Calu3 (cell line): ENCODE data around the gene PLEKHM3. TPM values are rescaled to one million over a fixed set of nuclear protein-coding genes. Genes with fewer than 3 reads are reported as not detected.

Source experiments
- BruUV-seq: library from RNA; stranded (reverse); fragments of 400-500 nt; replicated peaks from 2 replicates; lab custom pipeline; 2021; lab: Mats Ljungman, UMichigan
- CTCF ChIA-PET: fragments of 300-600 bp; sonication (Branson Sonifier 250); formaldehyde crosslinking; loops from one replicate; lab custom pipeline; 2022; ENCODE audit warnings: antibody characterized with exemption; lab: Charles Lee
- DNase-seq: peaks from one replicate; pipeline ENCODE4 v3.0.0; 2022
- H3K27ac Mint-ChIP-seq: one replicate; pipeline ENCODE4 v1.8.0; 2022; ENCODE audit warnings: mixed read lengths; ENCODE audit not compliant: unreplicated experiment
- H3K27me3 Mint-ChIP-seq: one replicate; pipeline ENCODE4 v1.8.0; 2022; ENCODE audit warnings: mixed read lengths; ENCODE audit not compliant: unreplicated experiment
- H3K36me3 Mint-ChIP-seq: one replicate; pipeline ENCODE4 v1.8.0; 2022; ENCODE audit warnings: mild to moderate bottlenecking, moderate library complexity, mixed read lengths; ENCODE audit not compliant: insufficient read depth, unreplicated experiment
- H3K4me1 Mint-ChIP-seq: one replicate; pipeline ENCODE4 v1.8.0; 2022; ENCODE audit warnings: mild to moderate bottlenecking, low read depth, mixed read lengths; ENCODE audit not compliant: unreplicated experiment
- H3K4me3 Mint-ChIP-seq: one replicate; pipeline ENCODE4 v1.8.0; 2022; ENCODE audit warnings: mild to moderate bottlenecking, low read depth, moderate library complexity, mixed read lengths; ENCODE audit not compliant: unreplicated experiment
- H3K9me3 Mint-ChIP-seq: one replicate; pipeline ENCODE4 v1.8.0; 2022; ENCODE audit warnings: low read depth, mixed read lengths; ENCODE audit not compliant: unreplicated experiment
- intact Hi-C: fragments of 100-400 bp; cut with micrococcal nuclease; formaldehyde crosslinking; loops from one replicate; pipeline ENCODE4 v1.10.0; 2022; ENCODE audit not compliant: unreplicated experiment
- total RNA-seq: library from RNA; stranded (reverse); gene quantifications from 2 replicates; pipeline ENCODE4 v1.2.3, GENCODE V29; 2022
- TF ChIP-seq, protein P1 (sequence below): fragments of 200-600 bp; IDR thresholded peaks from one replicate; pipeline ENCODE4 v1.8.0; 2022; ENCODE audit warnings: antibody characterized with exemption; ENCODE audit not compliant: unreplicated experiment

Gene PLEKHM3
- total RNA-seq, 1 experiment from 2014 or later = 8.0 TPM

DNA sequence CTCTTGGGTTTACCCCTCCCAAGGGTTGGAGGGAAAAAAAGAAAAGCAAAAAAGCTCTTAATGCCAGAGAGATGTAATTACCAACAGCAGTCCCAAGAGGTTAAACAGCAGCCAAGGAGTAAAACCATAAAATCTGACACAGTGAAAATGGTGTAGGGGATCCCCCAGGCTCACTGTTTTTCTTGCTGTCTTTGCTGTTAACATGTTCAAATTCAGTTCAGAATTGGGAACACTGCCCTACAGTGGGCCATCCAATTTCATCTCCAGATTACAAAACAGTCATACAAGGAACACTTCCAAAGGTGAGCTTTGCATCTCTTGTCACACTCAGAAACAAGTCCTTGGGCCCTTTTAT, 54.5 kb downstream of the PLEKHM3 start:
- Mint-ChIP-seq H3K27ac (no peak overlapping the region), H3K4me3 (no peak overlapping the region), H3K27me3 (no peaks in the 10 kb centered on the region), H3K9me3 (no peaks in the 10 kb centered on the region), H3K36me3 (no peaks in the 10 kb centered on the region), H3K4me1 (peaks cover 30% of the 10 kb centered on the region)
- no TSS peak for BruUV-seq
- TF ChIP-seq, protein P1, sequence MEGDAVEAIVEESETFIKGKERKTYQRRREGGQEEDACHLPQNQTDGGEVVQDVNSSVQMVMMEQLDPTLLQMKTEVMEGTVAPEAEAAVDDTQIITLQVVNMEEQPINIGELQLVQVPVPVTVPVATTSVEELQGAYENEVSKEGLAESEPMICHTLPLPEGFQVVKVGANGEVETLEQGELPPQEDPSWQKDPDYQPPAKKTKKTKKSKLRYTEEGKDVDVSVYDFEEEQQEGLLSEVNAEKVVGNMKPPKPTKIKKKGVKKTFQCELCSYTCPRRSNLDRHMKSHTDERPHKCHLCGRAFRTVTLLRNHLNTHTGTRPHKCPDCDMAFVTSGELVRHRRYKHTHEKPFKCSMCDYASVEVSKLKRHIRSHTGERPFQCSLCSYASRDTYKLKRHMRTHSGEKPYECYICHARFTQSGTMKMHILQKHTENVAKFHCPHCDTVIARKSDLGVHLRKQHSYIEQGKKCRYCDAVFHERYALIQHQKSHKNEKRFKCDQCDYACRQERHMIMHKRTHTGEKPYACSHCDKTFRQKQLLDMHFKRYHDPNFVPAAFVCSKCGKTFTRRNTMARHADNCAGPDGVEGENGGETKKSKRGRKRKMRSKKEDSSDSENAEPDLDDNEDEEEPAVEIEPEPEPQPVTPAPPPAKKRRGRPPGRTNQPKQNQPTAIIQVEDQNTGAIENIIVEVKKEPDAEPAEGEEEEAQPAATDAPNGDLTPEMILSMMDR = no peak
- DNase-seq = no peak
- CTCF ChIA-PET = interaction anchor here (1.3 kb wide), 1 partner anchor 70 kb away, joined by 4 read pairs; no protein-coding TSS in a partner anchor
- intact Hi-C loops = loop anchor here (5.0 kb wide), 2 partner anchors 124 to 159 kb away; no protein-coding TSS in a partner anchor

DNA sequence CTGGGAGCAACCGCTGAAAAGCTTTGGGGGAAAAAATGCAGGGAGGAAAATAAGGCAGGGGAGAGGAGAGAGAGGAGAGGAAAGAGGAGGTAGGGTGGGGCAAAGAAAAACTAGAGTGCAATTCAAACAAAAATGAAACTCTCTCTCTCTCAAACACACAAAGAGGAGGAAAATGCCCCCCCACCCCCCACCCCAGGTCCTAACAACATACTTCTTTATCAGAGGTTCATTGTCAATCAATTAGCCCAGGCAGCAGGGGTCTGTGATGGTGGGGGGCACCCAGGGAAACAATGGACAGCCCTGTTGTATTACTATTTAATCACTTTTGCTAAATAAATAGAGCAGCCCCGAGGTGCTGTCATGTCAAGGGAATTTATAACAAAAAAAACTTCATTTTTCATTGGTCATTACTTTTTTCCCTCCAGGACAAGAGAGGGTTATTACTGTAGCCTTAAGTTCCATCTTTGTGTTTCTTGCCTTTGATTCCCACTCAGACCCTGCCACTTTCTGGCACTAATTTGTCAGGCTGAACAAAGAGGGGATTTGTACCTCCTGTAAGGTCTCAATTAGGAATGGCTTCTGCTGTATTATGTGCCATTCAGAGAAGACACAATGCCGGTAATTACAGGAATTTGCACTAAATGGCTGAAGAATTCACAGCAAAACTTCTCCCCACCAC, 55.0 kb downstream of the PLEKHM3 start:
- Mint-ChIP-seq H3K27me3 (no peaks in the 10 kb centered on the region), H3K27ac (no peak overlapping the region), H3K4me1 (peaks cover 30% of the 10 kb centered on the region), H3K36me3 (no peaks in the 10 kb centered on the region), H3K4me3 (no peak overlapping the region), H3K9me3 (no peaks in the 10 kb centered on the region)
- intact Hi-C loops = loop anchor here (5.0 kb wide), 2 partner anchors 123 to 158 kb away; no protein-coding TSS in a partner anchor
- no peak for DNase-seq
- CTCF ChIA-PET = no interaction called here
- TF ChIP-seq, protein P1 = no peak
- no TSS peak for BruUV-seq

DNA sequence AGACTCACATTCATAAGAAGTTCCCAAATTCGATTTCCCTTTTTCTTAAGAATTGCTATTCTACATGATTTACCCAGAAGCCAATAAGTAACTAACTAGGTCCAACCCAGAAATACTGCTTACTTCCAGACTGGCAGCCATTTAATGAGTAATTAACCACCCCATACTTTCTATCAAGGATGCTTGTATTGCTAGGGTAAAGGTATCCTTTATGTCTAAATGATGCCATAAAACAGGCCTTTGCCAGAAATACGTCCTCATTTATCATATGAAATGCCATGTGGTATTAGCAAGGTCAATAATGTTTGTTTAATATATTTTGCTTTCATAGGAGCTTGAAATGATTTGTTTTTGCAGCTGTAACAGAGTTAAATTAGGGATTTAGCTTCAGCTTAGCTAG, 56.1 kb downstream of the PLEKHM3 start:
- H3K4me1 Mint-ChIP-seq = peaks cover 27% of the 10 kb centered on the region
- CTCF ChIA-PET = interaction anchor here (0.9 kb wide), 1 partner anchor 203 kb away, joined by 4 read pairs; no protein-coding TSS in a partner anchor
- no TSS peak for BruUV-seq

DNA sequence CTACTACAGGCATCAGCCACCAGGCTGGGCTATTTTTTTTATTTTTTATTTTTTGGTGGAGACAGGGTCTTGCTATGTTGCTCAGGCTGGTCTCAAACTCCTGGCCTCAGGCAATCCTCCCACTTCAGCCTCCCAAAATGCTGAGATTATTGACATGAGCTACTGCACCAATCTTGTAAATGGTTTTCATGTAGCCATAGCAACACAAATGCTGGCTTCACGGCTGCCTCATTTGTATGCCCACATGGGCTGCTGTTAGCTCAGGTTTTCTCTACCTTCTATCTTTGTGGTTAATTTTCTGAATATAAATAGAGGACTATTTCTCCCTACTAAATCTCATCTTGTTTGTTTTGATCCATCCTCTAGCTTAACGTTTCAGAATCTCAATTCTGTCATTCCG, 58.2 kb downstream of the PLEKHM3 start:
- Mint-ChIP-seq H3K9me3 (peaks cover 2% of the 10 kb centered on the region), H3K27me3 (no peaks in the 10 kb centered on the region), H3K27ac (no peak overlapping the region), H3K4me3 (no peak overlapping the region), H3K4me1 (peaks cover 14% of the 10 kb centered on the region), H3K36me3 (no peaks in the 10 kb centered on the region)
- DNase-seq = no peak
- BruUV-seq = no TSS peak
- CTCF ChIA-PET = interaction anchor here (1.3 kb wide), 1 partner anchor 119 kb away, joined by 3 read pairs; no protein-coding TSS in a partner anchor
- TF ChIP-seq, protein P1 = no peak
- intact Hi-C loops = no loop called here

More for the DNA sequence above, 56.1 kb downstream of the PLEKHM3 start:
- no peak for DNase-seq
- intact Hi-C loops = no loop called here
- no peaks in the 10 kb centered on the region for H3K36me3 Mint-ChIP-seq
- TF ChIP-seq, protein P1 = no peak
- H3K27me3 Mint-ChIP-seq = no peaks in the 10 kb centered on the region
- H3K4me3 Mint-ChIP-seq = no peak overlapping the region
- H3K9me3 Mint-ChIP-seq = no peaks in the 10 kb centered on the region
- no peak overlapping the region for H3K27ac Mint-ChIP-seq
